Activated CD4-positive, alpha-beta T cell treated with anti-CD3 and anti-CD28 coated beads for 48 hours (primary cell): ENCODE results near the gene ZNF837.
"Not testable (repeated sequence)": the region's sequence is repeated elsewhere in the genome, so short reads cannot be mapped to it uniquely, and the experiment has no call there.

ENCODE experiments used
- DNase-seq: peaks from one replicate; pipeline ENCODE4 v3.0.0-alpha.2; 2020

The ZNF837 gene

DNA sequence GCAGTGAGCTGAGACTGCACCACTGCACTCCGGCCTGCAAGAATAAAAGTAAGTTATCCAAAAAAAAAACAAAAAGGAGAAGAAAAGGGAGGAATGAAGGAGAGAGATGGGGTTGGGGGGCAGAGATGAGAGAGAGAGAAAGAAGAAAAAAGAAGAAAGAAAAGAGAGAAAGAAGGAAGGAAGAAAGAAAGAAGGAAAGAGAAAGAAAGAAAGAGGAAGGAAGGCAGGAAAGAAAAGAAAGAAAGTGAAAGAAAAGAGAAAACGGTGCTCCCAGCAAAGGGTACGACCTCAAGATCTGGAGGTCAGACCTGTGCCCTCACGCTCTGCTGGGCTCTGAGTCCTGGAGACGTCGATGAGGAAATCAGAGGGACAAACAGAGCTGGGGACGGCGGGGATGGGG is 31.2 kb downstream of the ZNF837 start:
- no peak for DNase-seq

DNA sequence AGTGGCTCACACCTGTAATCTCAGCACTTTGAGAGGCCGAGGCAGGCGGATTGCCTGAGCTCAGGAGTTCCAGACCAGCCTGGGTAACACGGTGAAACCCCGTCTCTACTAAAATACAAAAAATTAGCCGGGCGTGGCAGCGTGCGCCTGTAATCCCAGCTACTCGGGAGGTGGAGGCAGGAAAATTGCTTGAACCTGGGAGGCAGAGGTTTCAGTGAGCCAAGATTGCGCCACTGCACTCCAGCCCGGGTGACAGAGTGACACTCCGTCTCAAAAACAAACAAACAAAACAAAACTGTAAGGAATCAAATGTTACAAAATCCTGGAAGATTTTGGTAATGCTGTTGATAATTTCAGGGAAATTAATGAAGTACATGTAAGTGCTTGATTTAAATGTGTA is 32.8 kb downstream of the ZNF837 start:
- not testable (repeated sequence) for DNase-seq

DNA sequence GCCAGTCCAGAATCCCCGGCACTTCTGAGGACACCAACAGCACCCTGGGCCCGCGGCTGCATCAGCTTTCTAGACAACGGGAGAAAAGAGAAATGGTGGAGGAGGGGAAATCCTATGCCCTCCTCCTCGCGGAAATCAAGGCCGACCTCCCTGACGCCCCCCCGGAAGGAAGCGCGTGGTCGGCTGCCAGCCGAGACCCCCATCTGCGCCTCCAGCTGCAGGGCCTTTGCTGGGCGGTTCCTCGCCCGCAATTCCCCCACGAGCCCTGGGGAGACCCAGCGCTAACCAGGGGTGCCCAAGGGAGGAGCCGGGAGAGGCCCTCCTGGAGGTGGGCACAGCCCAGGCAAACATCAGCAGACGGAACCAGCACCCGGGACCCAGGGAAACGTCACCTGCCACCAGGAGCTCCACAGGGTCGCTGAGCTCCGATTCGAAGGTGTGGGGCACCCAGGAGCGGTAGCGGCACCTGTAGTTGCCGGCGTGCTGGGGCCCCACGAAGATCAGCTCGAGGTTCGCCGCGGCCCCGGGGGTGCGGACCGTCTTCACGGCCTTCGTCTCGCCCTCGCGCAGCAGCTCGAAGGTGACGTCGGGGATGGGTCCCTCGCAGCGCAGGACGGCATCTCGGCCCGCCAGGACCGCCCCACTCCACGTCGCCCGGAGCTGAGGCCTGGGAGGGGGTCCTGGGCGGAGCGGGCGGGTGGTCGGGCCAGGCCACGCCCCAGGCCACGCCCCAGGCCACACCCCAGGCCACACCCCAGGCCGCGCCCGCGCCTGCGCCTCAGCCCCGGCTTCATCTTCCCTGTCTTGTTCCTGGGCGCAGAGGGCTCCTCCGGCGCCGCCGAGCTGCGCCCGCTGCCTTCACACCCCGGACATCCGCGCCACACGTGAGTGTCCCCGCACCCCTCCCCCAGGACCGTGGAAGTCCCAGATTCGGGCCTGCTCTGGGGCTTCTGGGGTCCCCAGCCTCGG is 33.6 kb downstream of the ZNF837 start:
- DNase-seq = peak; percentile 75

DNA sequence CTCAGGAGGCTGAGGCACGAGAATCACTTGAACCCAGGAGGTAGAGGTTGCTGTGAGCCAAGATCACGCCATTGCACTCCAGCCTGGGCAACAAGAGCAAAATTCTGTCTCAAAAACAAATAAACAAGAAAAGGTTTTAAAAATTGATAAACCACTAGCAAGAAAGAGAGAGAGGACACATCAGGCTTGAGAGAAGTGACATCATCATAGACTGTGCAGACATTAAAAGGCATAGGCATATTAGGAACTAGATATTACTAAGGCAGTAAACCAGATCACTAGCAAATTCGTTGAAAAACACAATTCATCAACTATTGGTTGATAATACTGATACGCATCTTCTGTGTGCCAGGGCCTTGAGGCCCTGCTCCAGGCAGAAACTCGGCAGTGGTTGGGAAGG is 35.3 kb downstream of the ZNF837 start:
- no peak for DNase-seq

DNA sequence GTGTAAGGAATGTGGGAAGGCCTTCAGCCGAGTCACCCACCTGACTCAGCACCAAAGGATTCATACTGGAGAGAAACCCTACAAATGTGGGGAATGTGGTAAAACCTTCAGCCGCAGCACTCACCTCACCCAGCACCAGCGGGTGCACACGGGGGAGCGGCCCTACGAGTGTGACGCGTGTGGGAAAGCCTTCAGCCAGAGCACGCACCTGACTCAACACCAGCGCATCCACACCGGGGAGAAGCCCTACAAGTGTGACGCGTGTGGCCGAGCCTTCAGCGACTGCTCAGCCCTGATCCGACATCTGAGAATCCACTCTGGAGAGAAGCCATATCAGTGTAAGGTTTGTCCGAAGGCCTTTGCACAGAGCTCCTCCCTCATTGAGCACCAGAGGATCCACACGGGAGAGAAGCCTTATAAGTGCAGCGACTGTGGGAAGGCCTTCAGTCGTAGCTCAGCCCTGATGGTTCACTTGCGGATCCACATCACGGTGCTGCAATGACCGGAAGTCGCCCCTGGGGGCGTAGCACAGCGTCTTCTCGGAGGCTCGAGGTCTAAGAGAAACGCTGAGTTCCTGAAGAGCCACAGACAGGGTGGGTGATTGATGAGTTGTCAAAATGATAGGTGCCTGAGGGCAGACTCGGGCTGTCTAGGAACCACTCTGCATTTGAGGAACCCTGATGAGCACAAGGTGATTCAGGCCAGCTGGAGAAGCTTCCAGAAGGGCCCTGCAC is 41.8 kb downstream of the ZNF837 start:
- no peak for DNase-seq

DNA sequence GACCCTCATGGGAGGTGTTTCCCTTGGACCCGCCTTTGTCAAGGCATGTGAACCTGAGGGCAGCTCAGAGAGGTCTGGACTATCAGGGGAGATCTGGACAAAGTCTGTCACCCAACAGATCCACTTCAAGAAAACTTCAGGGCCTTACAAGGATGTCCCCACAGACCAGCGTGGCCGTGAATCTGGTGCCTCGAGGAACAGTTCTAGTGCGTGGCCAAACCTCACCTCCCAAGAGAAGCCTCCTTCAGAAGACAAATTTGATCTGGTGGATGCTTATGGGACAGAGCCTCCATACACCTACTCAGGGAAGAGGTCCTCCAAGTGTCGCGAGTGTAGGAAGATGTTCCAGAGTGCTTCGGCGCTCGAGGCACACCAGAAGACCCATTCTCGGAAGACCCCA is 42.5 kb downstream of the ZNF837 start:
- DNase-seq = no peak

DNA sequence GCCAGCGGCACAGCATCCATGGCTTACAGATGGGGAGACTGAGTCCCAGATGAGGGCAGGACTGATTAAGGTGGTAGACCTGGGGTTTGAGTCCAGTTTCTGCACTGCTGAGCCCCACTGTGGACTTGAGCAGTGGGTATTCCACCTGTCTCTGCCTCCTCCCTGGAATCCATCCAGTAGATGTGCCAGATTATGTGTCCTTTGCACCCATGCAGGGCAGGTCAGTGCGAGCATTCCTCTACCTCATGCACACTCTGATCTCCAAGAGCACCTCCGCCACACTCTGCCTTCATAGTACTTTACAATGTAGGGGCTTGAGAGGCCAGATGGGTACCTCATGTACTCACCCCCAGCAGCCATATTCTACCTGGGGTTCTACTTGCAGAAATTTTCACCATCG is 44.0 kb downstream of the ZNF837 start:
- no peak for DNase-seq

DNA sequence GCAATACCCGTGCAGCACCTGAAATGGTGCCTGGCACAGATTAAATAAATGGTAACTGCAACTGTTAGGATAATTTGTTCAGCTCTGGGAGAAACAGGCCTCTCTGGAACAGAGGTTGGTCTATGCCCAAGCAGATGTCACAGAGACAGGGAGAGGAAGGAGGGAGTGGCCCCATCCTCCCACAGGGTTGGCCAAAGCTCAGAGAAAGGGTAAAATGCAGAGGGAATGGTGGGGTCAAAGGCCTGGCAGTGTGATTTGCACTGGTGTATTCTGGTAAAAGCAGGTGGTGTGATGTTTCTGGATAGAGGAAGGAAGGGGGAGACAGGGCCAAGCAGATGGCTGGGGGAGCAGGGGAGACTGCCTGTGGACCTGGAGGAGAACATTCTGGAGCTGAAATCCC is 44.6 kb downstream of the ZNF837 start:
- DNase-seq = no peak

DNA sequence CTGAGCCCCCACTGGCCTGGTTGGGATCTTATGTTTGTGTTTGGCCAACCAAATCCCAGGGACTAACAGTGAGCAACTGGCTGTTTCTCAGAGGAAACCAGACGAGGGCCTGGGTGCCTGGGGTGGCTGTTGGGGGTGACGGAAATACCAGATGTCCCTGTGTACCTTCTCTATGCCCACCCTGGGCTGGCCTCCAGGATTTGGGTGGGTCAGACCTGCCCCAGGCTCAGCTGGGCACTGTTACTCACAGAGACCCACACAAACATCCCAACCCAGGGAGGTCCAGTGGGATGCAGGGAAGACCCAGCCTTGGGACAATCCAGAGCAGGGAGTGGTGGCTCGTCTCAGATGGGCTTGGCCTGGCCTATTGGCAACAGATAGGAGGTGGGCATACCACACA is 45.2 kb downstream of the ZNF837 start:
- DNase-seq = no peak

DNA sequence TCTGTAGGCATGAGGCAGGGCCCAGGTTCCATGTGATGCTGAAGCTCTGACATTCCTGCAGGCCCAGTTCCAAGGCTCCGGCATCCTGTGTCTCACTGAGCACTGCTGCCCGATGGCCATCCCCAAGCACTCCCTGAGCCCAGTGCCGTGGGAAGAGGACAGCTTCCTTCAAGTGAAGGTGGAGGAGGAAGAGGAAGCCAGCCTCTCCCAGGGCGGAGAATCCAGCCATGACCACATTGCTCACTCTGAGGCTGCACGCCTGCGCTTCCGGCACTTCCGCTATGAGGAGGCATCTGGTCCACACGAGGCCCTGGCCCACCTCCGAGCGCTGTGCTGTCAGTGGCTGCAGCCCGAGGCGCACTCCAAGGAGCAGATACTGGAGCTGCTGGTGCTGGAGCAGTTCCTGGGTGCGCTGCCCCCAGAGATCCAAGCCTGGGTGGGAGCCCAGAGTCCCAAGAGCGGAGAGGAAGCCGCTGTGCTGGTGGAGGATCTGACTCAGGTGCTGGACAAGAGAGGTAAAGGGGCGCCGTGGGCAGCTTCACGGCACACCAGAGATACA is 46.1 kb downstream of the ZNF837 start:
- DNase-seq = no peak

DNA sequence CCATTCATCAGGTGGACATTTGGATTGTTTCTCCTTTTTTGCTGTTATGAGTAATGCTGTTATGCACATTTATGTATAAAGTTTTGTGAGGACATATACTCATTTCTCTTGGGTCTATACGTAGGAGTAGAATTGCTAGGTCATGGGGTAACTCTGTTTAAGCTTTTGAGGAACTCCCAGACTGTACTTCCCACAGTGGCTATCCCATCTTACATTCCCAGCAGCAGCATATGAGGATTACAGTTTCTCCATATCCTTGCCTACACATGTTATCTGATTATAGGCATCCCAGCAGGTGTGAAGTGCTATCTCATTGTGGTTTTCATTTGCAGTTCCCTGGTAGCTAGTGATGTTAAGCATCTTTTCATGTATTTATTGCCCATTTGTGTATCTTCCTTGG is 48.1 kb downstream of the ZNF837 start:
- DNase-seq = no peak

DNA sequence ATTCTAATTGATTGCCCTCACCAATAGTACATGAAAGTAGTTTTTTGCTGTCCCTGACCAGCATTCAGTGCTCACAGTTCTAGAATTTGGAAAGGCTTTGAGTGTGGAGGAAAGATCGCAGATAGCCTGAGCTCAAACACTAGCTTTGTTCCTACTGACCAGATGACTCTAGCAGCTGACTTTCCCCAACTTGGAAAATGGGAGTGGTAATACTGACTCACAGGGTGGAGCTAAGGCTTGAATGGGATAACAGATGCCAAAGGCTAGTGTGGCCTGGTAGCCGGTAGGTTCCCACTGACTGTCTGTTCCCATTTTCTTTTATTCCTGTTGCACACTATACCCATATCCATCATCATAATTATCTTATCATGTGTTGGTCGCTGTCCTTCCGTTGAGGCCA is 50.4 kb downstream of the ZNF837 start:
- DNase-seq = no peak

DNA sequence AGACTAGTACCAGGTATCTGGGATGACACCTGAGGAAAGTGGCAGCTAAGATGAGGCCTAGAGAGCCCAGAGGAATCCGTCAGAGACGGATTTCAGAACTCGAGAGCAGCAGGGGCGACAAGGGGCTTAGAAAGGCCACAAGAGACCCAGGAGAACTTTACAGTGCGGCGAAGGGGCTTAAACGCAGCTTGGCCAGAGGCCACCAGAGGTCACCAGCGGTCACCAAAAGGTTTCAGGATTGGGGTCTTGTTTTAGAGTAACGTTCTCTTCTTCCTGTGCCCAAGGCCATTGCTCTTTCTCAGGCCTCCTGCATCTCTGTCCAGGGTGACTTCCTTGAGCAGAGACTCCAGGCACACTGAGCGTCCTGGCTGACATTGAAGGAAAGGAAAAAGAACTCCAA is 51.8 kb downstream of the ZNF837 start:
- DNase-seq = peak; percentile 28

DNA sequence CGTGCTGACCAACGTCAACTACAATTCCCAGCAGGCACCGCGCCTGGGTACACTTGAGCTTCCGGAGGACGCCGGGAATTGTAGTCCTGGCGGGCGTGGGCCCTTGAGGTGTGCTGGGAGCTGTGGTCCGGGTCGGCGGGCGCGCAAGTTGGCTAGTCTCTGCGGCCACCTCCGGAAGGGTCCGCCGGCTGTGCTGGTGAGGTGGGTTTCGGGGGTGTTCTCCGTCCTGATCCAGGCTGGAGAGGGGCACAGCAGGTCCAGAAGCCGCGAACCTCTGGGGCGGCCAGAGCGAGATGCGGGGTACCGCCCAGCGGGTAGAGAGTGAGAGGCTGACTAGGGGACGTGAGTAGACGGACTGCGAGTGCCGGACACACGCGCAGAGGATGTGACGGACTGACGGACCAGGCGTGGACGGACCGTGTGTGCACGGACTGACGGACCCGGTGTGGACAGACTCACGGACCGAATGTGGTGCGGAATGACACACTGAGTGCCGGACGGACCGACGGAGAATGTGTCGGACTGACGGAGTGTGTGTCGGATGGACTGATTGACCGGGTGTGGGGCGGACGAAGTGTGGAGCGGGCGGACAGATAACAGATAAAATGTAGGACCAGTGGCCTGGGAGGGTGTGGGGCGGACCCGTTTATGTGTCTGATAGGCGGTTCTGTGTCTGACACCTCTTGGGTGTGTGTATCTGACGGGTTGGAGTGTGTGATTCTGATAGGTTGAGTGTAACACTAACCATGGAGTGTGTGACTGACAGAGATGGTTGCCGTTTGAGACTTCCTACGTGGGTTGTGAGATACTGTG is 53.7 kb downstream of the ZNF837 start, which contains the start of gene ZSCAN22:
Gene ZSCAN22, plus strand, starts transcription at position 81 of the 813 bp plus-strand sequence. CDS start 7,809 bp downstream, outside the sequence.
- DNase-seq = peak; percentile 95

DNA sequence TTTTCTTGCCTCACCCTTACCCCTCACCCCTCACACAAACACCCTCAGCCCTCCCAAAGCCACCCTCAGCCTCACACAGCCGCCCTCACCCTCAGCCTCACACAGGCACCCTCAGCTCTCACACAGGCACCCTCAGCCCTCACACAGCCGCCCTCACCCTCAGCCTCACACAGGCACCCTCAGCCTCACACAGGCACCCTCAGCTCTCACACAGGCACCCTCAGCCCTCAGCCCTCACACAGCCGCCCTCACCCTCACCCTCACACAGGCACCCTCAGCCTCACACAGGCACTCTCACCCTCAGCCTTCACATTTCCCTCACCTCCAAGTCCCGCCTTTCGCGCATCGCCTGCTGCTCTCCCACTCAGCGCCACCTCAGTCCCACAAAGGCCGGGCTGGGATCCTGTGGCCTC is 54.3 kb downstream of the ZNF837 start:
- DNase-seq = no peak

DNA sequence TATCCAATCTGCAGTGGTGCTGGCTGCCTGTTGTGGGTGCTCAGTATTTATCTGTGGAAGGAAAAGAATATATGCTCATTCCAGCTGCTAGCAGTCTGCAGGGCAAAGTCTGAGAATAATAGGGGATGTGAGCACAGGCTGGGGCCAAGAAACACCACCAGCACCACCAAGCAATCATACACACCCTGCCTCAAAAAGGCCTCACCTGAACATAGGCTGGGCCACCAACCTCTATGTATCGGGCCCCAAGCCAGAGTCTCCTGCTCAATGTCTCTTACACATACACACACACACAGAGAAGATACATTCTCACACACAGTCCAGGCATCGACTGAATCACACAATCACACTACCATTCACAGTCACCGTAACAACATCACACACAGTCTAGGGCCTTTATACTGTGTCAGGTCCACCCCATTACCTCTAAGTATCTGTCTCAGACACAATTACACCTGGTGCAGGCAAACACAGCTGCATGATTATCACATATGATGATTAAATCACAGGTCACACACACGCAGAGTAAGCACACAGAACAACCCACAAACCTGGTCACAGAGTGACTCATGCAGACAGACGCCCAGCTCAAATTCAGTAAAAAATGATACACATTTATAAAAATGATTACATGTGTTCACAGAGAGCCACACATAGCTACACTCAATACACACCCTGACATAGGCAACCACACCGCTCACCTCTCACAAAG is 55.4 kb downstream of the ZNF837 start:
- peak; percentile 26 for DNase-seq

DNA sequence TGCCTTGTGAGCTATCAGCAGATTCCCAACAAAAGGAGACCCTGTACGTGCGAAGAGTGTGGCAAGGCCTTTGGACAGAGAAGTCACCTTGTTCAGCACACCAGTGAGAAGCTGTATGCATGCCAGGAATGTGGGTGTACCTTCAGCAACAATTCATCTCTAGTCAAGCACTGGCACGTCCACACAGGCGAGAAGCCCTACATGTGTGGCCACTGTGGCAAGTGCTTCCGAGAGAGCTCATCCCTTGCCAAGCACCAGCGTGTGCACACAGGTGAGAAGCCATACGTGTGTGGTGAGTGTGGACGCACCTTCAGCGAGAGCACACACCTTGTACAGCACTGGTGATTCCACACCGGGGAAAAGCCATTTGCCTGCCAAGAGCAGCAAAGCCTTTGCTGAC is 61.6 kb downstream of the ZNF837 start:
- no peak for DNase-seq

DNA sequence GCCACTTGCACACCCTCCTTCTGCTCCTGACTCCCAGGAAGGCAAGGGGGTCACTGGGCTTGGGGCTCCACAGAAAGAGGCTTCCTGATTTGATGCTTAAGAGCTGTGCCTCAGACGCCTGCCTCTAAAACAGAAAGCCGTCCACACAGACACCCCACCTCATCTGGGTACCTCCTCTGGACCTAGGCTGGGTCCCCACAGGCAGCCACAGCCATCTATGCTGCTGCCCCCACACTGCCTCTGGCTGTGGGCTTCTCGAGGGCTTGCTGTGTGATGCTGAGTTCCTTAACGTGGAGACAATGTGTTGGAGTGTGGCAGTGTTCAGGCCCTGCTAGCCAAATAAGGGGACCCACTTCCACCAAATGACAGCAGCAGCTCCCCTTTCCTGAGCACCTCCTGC is 62.5 kb downstream of the ZNF837 start:
- no peak for DNase-seq
